GM18517 (cell line): ENCODE results near the gene MACROD1.

Experiments
- ATAC-seq: cut with Tn5 transposase; IDR thresholded peaks from one replicate; pipeline ENCODE4 v1.9.1; 2021; ENCODE audit warnings: mild to moderate bottlenecking, moderate library complexity; ENCODE audit not compliant: unreplicated experiment

The MACROD1 gene

GRCh38 chr11:64020976-64021756 is 144.7 kb downstream of the MACROD1 start:
- no peak for ATAC-seq

- ATAC-seq: no peak
These were observed 146.5 kb downstream of the MACROD1 start for GRCh38 chr11:64019106-64020037.

DNA sequence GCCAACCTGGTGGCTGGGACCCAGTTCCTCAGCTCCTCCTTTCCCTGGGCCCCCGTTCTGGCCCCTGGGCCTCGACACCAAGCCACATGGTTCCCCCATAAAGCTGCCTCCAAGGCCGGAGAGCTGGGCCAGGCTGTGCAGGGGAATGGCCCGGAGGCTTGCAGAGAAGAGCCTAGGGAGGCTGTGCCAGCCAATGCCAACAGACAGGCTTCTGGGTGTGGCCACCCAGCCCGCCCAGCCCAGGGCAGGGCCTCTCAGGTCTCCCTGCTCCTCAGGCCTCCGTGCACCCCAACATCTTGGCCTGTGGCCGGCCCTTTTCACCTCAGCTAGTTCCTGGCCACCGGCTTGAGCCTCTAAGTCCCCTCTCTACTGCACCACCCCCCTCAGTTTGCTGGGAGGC is 147.6 kb downstream of the MACROD1 start:
- no peak for ATAC-seq

GRCh38 chr11:64017945-64018224 is 148.0 kb downstream of the MACROD1 start:
- ATAC-seq: no peak

GRCh38 chr11:64015935-64016845 is 149.7 kb downstream of the MACROD1 start:
- ATAC-seq: no peak

GRCh38 chr11:64015510-64015909 is 150.4 kb downstream of the MACROD1 start:
- no peak for ATAC-seq

GRCh38 chr11:64014356-64014755 is 151.6 kb downstream of the MACROD1 start:
- ATAC-seq: no peak

DNA sequence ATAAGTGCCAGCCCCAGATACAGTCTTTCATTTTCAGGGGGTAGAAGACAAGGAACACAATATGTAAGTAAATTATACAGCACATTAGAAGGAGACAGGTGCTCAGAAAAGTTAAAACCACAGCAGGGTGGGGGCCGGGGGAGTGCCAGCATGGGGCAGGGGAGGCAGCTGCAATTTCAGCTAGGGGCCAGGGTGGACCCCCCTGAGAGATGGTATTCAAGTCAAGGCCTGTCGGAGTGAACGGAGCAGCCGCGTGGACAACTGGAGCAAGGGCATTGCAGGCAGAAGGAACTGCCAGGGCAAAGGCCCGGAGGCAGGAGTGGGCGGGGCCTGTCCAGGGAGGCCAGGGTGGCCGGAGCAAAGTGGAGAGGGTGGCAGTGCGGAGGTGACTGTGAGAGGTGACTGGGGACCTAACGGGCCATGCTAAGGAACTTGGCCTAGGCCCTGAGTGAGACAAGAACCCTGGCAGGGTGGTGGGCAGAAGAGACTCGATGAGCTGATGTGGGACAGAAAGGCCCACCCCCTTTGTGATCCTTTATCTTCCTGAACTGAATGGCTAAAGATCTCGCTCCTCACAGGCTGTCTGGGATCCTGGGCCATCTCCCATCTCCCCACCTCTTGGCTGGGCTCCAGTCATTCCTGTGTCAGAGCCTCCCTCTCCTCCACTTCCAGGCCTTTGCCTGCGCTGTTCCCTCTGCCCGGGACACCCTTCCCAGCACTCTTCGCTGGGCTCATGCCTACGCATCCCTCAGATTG is 152.6 kb downstream of the MACROD1 start:
- no peak for ATAC-seq

- no peak for ATAC-seq
These were observed 154.5 kb downstream of the MACROD1 start for GRCh38 chr11:64011371-64011770.

GRCh38 chr11:64010783-64011182 is 155.1 kb downstream of the MACROD1 start:
- ATAC-seq: no peak

DNA sequence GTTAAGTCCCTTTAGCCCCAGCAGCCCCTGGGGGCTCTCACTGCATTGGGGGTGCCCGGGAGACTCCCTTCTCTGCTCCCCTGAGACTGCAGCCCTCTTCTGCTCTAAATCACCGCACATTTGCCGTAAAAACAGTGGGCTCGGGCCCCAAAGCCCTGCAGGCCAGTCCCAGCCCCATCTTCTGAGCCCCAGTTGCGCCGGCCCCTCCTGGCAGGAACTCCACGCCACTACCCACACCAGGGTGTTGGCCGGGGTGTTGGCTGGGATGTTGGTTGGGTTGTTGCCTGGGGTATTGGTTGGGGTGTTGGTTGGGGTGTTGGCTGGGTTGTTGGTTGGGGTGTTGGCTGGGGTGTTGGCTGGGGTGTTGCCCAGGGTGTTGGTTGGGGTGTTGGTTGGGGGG is 156.2 kb downstream of the MACROD1 start:
- no peak for ATAC-seq

- no peak for ATAC-seq
These were observed 156.8 kb downstream of the MACROD1 start for GRCh38 chr11:64008914-64009633.

GRCh38 chr11:64008283-64008913 is 157.5 kb downstream of the MACROD1 start:
- ATAC-seq: no peak

DNA sequence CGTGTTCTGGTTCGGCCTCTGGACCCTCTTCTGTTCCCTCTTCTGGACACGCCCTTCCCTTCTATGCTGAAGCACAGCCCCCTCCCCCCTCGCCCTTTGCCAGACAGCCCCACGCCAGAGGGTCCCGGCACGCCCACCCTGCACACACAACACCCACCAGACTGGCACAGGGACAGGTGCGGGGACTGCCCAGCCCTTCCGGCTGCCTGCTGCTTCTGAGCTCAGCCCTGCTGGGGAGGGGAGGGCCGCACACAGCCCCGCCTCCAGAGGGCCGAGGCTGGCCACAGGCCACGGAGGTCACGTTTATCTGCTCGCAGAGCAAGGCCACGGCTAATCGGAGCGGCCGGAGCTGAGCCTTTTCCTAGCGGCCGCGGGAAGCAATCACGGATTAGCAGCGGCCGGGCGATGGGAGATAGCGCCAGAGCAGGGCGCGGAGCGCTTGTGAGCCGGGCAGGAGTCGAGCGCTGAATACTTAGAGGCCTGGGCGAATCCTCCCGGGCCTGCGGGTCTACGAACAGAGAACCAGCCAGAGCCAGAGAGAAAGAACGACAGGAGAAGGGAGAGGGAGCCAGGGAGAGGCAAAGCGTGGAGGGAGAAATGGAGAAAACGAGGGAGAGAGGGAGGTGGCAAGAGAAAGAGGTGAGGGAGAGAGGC is 158.2 kb downstream of the MACROD1 start:
- ATAC-seq: no peak

DNA sequence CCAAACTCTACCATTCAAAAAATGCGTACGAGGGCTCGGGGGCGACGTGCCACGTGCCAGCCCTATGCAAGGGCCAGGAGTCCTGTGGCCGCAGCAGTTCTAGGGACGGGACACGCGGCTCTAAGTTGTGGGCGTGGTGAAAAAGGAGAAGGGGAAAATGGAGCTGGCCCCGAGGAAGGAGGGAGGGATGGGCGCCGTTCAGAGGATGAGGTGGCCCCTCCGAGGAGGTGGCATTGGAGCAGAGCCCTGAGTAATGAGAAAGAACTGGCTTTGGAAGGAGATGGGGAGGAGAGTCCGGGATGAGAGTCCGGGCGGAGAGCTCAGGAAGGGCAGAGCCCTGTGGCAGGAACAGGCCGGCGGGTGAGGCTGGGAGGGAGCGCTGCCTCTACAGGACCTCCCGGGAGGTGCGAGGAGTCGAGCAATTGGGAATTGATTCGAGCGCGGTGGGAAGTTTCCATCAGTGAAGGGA is 158.7 kb downstream of the MACROD1 start:
- no peak for ATAC-seq

DNA sequence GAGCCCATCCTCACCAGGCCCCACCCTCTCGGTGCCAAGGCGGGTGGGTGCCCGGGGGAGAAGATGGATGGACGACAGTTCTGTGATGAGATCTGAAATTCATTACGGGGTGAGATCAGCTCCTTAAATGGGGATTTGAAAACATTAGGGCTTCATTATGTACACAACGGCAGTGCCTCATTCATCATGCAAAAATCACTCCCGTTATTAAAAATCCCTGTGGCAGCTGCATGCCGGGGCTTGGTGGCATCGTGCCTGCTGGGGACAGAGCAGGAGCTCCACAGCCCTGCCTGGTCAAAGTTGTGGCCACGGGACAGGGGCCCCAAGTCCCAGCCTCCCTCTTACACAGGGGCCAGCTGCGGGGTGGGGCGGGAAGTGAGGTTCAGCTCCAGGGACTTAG is 159.5 kb downstream of the MACROD1 start:
- ATAC-seq: no peak

DNA sequence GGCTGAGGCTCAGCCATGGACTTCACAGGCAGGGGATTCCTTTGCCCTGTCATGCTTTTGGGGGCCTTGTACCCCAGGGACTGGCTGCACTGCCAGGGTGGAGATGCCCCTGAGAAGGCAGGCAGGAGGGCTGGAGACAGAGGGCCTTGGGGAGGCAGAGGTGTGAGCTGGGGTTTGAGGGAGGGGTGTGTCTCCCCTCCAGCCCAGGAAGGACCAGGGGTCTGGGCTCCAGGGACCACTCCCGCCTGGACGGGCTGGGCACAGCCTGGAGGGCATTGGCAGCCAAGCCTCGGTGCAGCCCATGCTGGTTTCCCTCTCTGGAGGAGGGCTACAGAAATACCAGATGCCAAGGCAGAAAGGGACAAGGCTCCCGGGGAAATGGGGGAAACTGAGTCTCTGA is 160.2 kb downstream of the MACROD1 start:
- no peak for ATAC-seq

- no peak for ATAC-seq
These were observed 161.3 kb downstream of the MACROD1 start for GRCh38 chr11:64004590-64004984.
